Small intestine (tissue), 7 donors: ENCODE results near the gene RASA3. TPM values are rescaled to one million over a fixed set of nuclear protein-coding genes. Genes with fewer than 3 reads are reported as not detected.

Experiments
- DNase-seq, 2 donors: peaks; one replicate each; pipeline versions ENCODE4 v3.0.0 to v3.0.0-alpha.2; 2013
- FAIRE-seq: peaks from 2 replicates; lab custom pipeline; 2012; peaks lifted over from hg19 to GRCh38; lab: Jason Lieb, UNC
- H3K27ac ChIP-seq, 3 donors: one replicate each; pipeline ENCODE4 v1.5.1; 2013; ENCODE audit warnings: low read length in 2 of 3, mild to moderate bottlenecking in 2 of 3, control low read depth in 1 of 3, inconsistent platforms in 1 of 3, low read depth in 1 of 3, moderate library complexity in 1 of 3
- H3K27me3 ChIP-seq, 3 donors: one replicate each; pipeline ENCODE4 v1.6.1; 2013; ENCODE audit warnings: low read length in 3 of 3, inconsistent platforms in 1 of 3; ENCODE audit not compliant: control insufficient read depth in 3 of 3, insufficient read depth in 3 of 3
- H3K36me3 ChIP-seq, 3 donors: one replicate each; pipeline ENCODE4 v1.6.1; 2013; ENCODE audit warnings: low read length in 3 of 3, inconsistent platforms in 1 of 3, low read depth in 1 of 3, mild to moderate bottlenecking in 1 of 3, moderate library complexity in 1 of 3; ENCODE audit not compliant: control insufficient read depth in 3 of 3, insufficient read depth in 2 of 3
- H3K4me1 ChIP-seq, 3 donors: one replicate each; pipeline ENCODE4 v1.6.1; 2013; ENCODE audit warnings: low read length in 2 of 3, inconsistent platforms in 1 of 3, low read depth in 1 of 3, mild to moderate bottlenecking in 1 of 3, moderate library complexity in 1 of 3; ENCODE audit not compliant: control insufficient read depth in 3 of 3, insufficient read depth in 2 of 3
- H3K4me3 ChIP-seq, 3 donors: one replicate each; pipeline ENCODE4 v1.5.1; 2013; ENCODE audit warnings: low read length in 3 of 3, control low read depth in 1 of 3, inconsistent platforms in 1 of 3, low read depth in 1 of 3, mild to moderate bottlenecking in 1 of 3, moderate library complexity in 1 of 3
- H3K9me3 ChIP-seq, 2 donors: one replicate each; pipeline ENCODE4 v1.6.1; 2013; ENCODE audit warnings: low read depth in 1 of 2, low read length in 1 of 2; ENCODE audit not compliant: control insufficient read depth in 2 of 2, insufficient read depth in 1 of 2
- WGBS, 3 donors: extraction: QIAGEN DNeasy Blood & Tissue Kit; methylation state at CpG; one replicate each; pipeline ENCODE4 v1.1.7; 2013; 5-methylcytosine and 5-hydroxymethylcytosine counted together
- polyA plus RNA-seq, 4 donors: library from polyadenylated mRNA; stranded (reverse) in 3 of 4; unstranded in 1 of 4; fragments of 200-250 nt in 3 of 4; fragments of 120-200 nt in 1 of 4; gene quantifications; one replicate each; pipeline versions ENCODE4 v1.2.1 to v1.2.3, GENCODE V29; 2013
- donor health status: healthy with polysubstance abuse.
- donor health status: control.
- donor health status: control.
- donor health status: Bipolar disorder and iron deficiency.
- donor health status: healthy.

Gene RASA3
- polyA plus RNA-seq, 4 donors, result 2.0 to 7.2 (median 6.5) TPM

GRCh38 chr13:114123448-114123847, 9.0 kb downstream of the RASA3 start:
- Histone ChIP-seq H3K27ac (no peak overlapping the region), H3K9me3 (no peaks in the 10 kb centered on the region), H3K36me3 (peaks cover 0 to 23% (median 0%) of the 10 kb centered on the region in 3 donors), H3K27me3 (no peaks in the 10 kb centered on the region), H3K4me3 (no peak overlapping the region), H3K4me1 (peaks cover 0 to 64% (median 2%) of the 10 kb centered on the region in 3 donors)
- FAIRE-seq, result no peak
- no peak for DNase-seq
- 81 to 89% (median 85%) methylated on average over 17 of the region's 17 CpGs for WGBS, 3 donors

- no peak for FAIRE-seq
- WGBS, 3 donors, result 89 to 93% (median 89%) methylated on average over 25 to 26 of the region's 26 CpGs
Measured at GRCh38 chr13:114122591-114123211, 9.7 kb downstream of the RASA3 start.

GRCh38 chr13:114122127-114122511, 10.3 kb downstream of the RASA3 start:
- Histone ChIP-seq H3K4me1 (peaks cover 0 to 63% (median 0%) of the 10 kb centered on the region in 3 donors), H3K27ac (peak overlapping the region in 2 of 3 donors; percentile 12 to 74), H3K9me3 (no peaks in the 10 kb centered on the region), H3K27me3 (no peaks in the 10 kb centered on the region), H3K36me3 (peaks cover 0 to 12% (median 0%) of the 10 kb centered on the region in 3 donors), H3K4me3 (no peak overlapping the region)
- FAIRE-seq (no peak), DNase-seq (no peak)
- WGBS, 3 donors, result 64 to 91% (median 89%) methylated on average over 10 to 11 of the region's 11 CpGs

More at GRCh38 chr13:114122591-114123211, 9.7 kb downstream of the RASA3 start:
- H3K9me3 ChIP-seq, result no peaks in the 10 kb centered on the region
- no peak overlapping the region for H3K4me3 ChIP-seq
- DNase-seq, result no peak
- peaks cover 0 to 16% (median 0%) of the 10 kb centered on the region in 3 donors for H3K36me3 ChIP-seq
- peak overlapping the region in 1 of 3 donors; percentile 74 for H3K27ac ChIP-seq
- H3K4me1 ChIP-seq, result peaks cover 0 to 63% (median 0%) of the 10 kb centered on the region in 3 donors
- no peaks in the 10 kb centered on the region for H3K27me3 ChIP-seq

- Histone ChIP-seq H3K4me3 (no peak overlapping the region), H3K36me3 (peaks cover 0 to 9% (median 0%) of the 10 kb centered on the region in 3 donors), H3K27ac (peak overlapping the region; percentile 1 to 74 (median 24)), H3K4me1 (peaks cover 0 to 63% (median 0%) of the 10 kb centered on the region in 3 donors), H3K27me3 (no peaks in the 10 kb centered on the region), H3K9me3 (no peaks in the 10 kb centered on the region)
- 45 to 72% (median 53%) methylated on average over 22 to 24 of the region's 24 CpGs for WGBS, 3 donors
- FAIRE-seq (no peak), DNase-seq (peak; percentile 56 to 67)
Measured at GRCh38 chr13:114121496-114122126, 10.8 kb downstream of the RASA3 start.

- peak overlapping the region in 2 of 3 donors; percentile 74 for H3K27ac ChIP-seq
- no peak for DNase-seq
- H3K36me3 ChIP-seq, result peaks cover 0 to 12% (median 0%) of the 10 kb centered on the region in 3 donors
- H3K27me3 ChIP-seq, result no peaks in the 10 kb centered on the region
- H3K4me3 ChIP-seq, result no peak overlapping the region
- no peak for FAIRE-seq
- no peaks in the 10 kb centered on the region for H3K9me3 ChIP-seq
- 61 to 82% (median 68%) methylated on average over 12 of the region's 12 CpGs for WGBS, 3 donors
- peaks cover under 1 to 66% (median under 1%) of the 10 kb centered on the region in 3 donors for H3K4me1 ChIP-seq
Measured at GRCh38 chr13:114121031-114121430, 11.4 kb downstream of the RASA3 start.

GRCh38 chr13:114120591-114121011, 11.8 kb downstream of the RASA3 start:
- Histone ChIP-seq H3K36me3 (peaks cover 0 to 11% (median 0%) of the 10 kb centered on the region in 3 donors), H3K27me3 (no peaks in the 10 kb centered on the region), H3K27ac (peak overlapping the region in 2 of 3 donors; percentile 74), H3K4me1 (peaks cover 2 to 70% (median 4%) of the 10 kb centered on the region in 3 donors), H3K9me3 (no peaks in the 10 kb centered on the region), H3K4me3 (no peak overlapping the region)
- WGBS, 3 donors, result 33 to 39% (median 37%) methylated on average over 10 of the region's 10 CpGs
- DNase-seq, result peak in 1 of 2 donors; percentile 30
- FAIRE-seq, result no peak

- peak in 1 of 2 donors; percentile 76 for DNase-seq
- no peaks in the 10 kb centered on the region for H3K9me3 ChIP-seq
- no peak for FAIRE-seq
- H3K27ac ChIP-seq, result peak overlapping the region; percentile 13 to 94 (median 77)
- H3K4me1 ChIP-seq, result peaks cover 2 to 70% (median 9%) of the 10 kb centered on the region in 3 donors
- H3K36me3 ChIP-seq, result peaks cover 0 to 6% (median 0%) of the 10 kb centered on the region in 3 donors
- peak overlapping the region in 1 of 3 donors; percentile 1 for H3K4me3 ChIP-seq
- no peaks in the 10 kb centered on the region for H3K27me3 ChIP-seq
- WGBS, 3 donors, result 2 to 17% (median 13%) methylated on average over 12 to 14 of the region's 14 CpGs
Measured at GRCh38 chr13:114119196-114119595, 13.2 kb downstream of the RASA3 start.

GRCh38 chr13:114118511-114119123, 13.8 kb downstream of the RASA3 start:
- peaks cover 2 to 65% (median 9%) of the 10 kb centered on the region in 3 donors for H3K4me1 ChIP-seq
- DNase-seq, result peak in 1 of 2 donors; percentile 78
- H3K27me3 ChIP-seq, result no peaks in the 10 kb centered on the region
- no peak for FAIRE-seq
- WGBS, 3 donors, result 6 to 24% (median 23%) methylated on average over 11 of the region's 11 CpGs
- peak overlapping the region; percentile 12 to 94 (median 81) for H3K27ac ChIP-seq
- H3K36me3 ChIP-seq, result peaks cover 0 to 6% (median 0%) of the 10 kb centered on the region in 3 donors
- H3K4me3 ChIP-seq, result peak overlapping the region in 1 of 3 donors; percentile 6
- no peaks in the 10 kb centered on the region for H3K9me3 ChIP-seq
